CD4-positive, alpha-beta memory T cell (primary cell): ENCODE results near the gene ZSCAN10. TPM values are rescaled to one million over a fixed set of nuclear protein-coding genes. Genes with fewer than 3 reads are reported as not detected.

Source experiments
- CTCF ChIA-PET: fragments of 350-600 bp; sonication (Branson Sonifier 250); formaldehyde crosslinking; loops from one replicate; lab custom pipeline; 2021; ENCODE audit warnings: inconsistent platforms; ENCODE audit not compliant: partially characterized antibody; lab: Charles Lee
- POLR2A ChIA-PET: fragments of 350-600 bp; sonication (Branson Sonifier 250); formaldehyde crosslinking; loops from one replicate; lab custom pipeline; 2021; ENCODE audit not compliant: partially characterized antibody; lab: Charles Lee
- DNase-seq, 5 donors: peaks; one replicate each; pipeline versions ENCODE4 v3.0.0 to v3.0.0-alpha.2; 2020 to 2022; ENCODE audit warnings: mixed read lengths in 1 of 5
- H3K27ac ChIP-seq: one replicate; pipeline ENCODE4 v1.7.0; 2013; ENCODE audit warnings: low read depth, low read length
- H3K27me3 ChIP-seq: 2 replicates; pipeline ENCODE4 v1.7.0; 2013; ENCODE audit warnings: mild to moderate bottlenecking, low read length, moderate library complexity; ENCODE audit not compliant: insufficient read depth
- H3K36me3 ChIP-seq: 2 replicates; pipeline ENCODE4 v1.7.0; 2013; ENCODE audit warnings: mild to moderate bottlenecking, low read length, moderate library complexity; ENCODE audit not compliant: insufficient read depth
- H3K4me1 ChIP-seq: 2 replicates; pipeline ENCODE4 v1.7.0; 2013; ENCODE audit warnings: mild to moderate bottlenecking, low read length, moderate library complexity; ENCODE audit not compliant: insufficient read depth
- H3K4me3 ChIP-seq, 2 donors: one replicate each; pipeline ENCODE4 v1.7.0; 2013; ENCODE audit warnings: low read length in 2 of 2, mild to moderate bottlenecking in 1 of 2
- H3K9me3 ChIP-seq, 2 donors: one replicate each; pipeline ENCODE4 v1.7.0; 2013; ENCODE audit warnings: low read length in 2 of 2, control low read depth in 1 of 2; ENCODE audit not compliant: control insufficient read depth in 1 of 2
- H3K27ac Mint-ChIP-seq, 7 donors: one replicate each; pipeline ENCODE4 v1.8.0; 2020 to 2021; ENCODE audit warnings: mixed read lengths in 7 of 7, mild to moderate bottlenecking in 6 of 7, inconsistent platforms in 3 of 7, moderate library complexity in 3 of 7
- H3K27me3 Mint-ChIP-seq, 2 donors: one replicate each; pipeline ENCODE4 v1.8.0; 2020 to 2021; ENCODE audit warnings: mixed read lengths in 2 of 2
- H3K36me3 Mint-ChIP-seq, 2 donors: one replicate each; pipeline ENCODE4 v1.8.0; 2020 to 2021; ENCODE audit warnings: mixed read lengths in 2 of 2, inconsistent platforms in 1 of 2, mild to moderate bottlenecking in 1 of 2
- H3K4me1 Mint-ChIP-seq, 4 donors: one replicate each; pipeline ENCODE4 v1.8.0; 2020 to 2021; ENCODE audit warnings: mixed read lengths in 4 of 4, mild to moderate bottlenecking in 1 of 4
- H3K4me3 Mint-ChIP-seq, 8 donors: one replicate each; pipeline ENCODE4 v1.8.0; 2020 to 2021; ENCODE audit warnings: mixed read lengths in 8 of 8, mild to moderate bottlenecking in 7 of 8, moderate library complexity in 6 of 8, inconsistent platforms in 3 of 8
- H3K9me3 Mint-ChIP-seq, 8 donors: one replicate each; pipeline ENCODE4 v1.8.0; 2020 to 2021; ENCODE audit warnings: mixed read lengths in 8 of 8, mild to moderate bottlenecking in 5 of 8, inconsistent platforms in 3 of 8, moderate library complexity in 1 of 8
- intact Hi-C: fragments of 100-400 bp; cut with micrococcal nuclease; formaldehyde crosslinking; loops from one replicate; pipeline ENCODE4 v1.15.1; 2023
- polyA plus RNA-seq, 2 donors: library from polyadenylated mRNA; unstranded; fragments of 300-500 nt; fragmentation: Illumina TruSeq; gene quantifications; one replicate each; pipeline ENCODE4 v1.2.3, GENCODE V29; 2021
- total RNA-seq, 2 experiments: library from RNA; stranded (reverse); gene quantifications; one replicate each; pipeline ENCODE4 v1.2.3, GENCODE V29; 2021

ZSCAN10 gene
- total RNA-seq, result under 1 TPM in 1 of 2 experiments, not detected in 1; 0.15 TPM
- polyA plus RNA-seq, result not detected

DNA sequence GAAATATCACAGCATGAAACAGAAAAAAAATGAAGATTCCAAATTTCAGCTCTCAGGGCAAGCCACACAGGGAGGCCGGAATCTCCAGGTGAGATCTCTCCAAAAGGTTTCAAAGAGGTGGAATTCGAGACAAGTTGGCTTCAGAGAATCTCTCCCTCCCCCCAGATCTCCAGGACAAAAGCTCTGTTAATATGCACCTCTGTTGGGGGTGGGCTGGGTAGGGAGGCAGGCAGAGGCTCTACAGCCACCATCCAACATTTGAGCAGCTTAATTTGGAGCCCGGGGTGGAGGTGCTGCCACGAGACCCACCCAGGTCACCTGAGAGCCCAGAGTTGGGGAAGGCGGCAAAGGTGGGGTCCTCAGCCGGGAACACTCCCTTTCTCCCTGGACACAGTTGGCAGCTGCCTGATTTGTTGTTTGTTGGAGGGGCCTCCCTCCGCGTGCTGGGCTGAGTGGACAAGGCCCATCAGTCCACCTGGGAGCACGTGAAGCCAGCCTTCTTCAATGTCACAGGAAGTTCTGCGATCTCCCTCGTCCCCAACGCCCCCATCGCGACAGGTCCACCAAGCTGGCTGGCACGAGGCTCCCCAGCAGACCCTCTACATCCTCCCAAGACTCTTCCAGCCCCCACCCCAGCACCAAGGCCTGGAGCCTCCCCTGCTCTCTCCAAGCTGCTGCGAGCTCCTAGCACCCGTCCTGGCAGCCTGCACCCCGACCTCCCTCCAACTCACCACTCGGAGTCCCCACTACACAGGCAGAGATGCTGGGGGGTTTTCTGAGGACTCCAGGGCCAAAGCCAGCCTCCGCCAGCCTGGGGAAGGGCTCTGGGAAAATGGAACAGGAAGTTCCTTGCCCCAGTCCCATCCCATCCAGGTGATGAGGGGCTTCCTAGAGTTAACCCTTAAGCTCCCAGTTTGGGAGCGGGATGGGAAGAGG, at the start of gene ZSCAN10:
Gene ZSCAN10 (minus strand): TSS at position 836 of the 936 bp plus-strand sequence. CDS start 6,357 bp downstream, outside the sequence.
- peaks cover 25 to 72% (median 51%) of the 10 kb centered on the region in 4 donors for H3K4me1 Mint-ChIP-seq
- no peaks in the 10 kb centered on the region for H3K36me3 Mint-ChIP-seq
- Histone ChIP-seq H3K36me3 (no peaks in the 10 kb centered on the region), H3K27ac (peak within 1 kb of the TSS; percentile 33), H3K9me3 (no peaks in the 10 kb centered on the region), H3K4me1 (peaks cover 68% of the 10 kb centered on the region), H3K27me3 (no peaks in the 10 kb centered on the region), H3K4me3 (peak within 1 kb of the TSS; percentile 19 to 23)
- H3K4me3 Mint-ChIP-seq, result peak within 1 kb of the TSS; percentile 77 to 90 (median 86)
- intact Hi-C loops, result no loop called here
- H3K9me3 Mint-ChIP-seq, result no peaks in the 10 kb centered on the region
- H3K27ac Mint-ChIP-seq, result peak within 1 kb of the TSS; percentile 82 to 97 (median 93)
- no peak for DNase-seq
- H3K27me3 Mint-ChIP-seq, result no peaks in the 10 kb centered on the region
- ChIA-PET CTCF (interaction anchor here (1.1 to 17.8 kb wide), 9 partner anchors 10 to 71 kb away, joined by 3 to 376 read pairs (median 5); partner anchors contain the start of genes IL32 and ZNF213), POLR2A (interaction anchor here (0.7 to 12.6 kb wide), 15 partner anchors 18 to 67 kb away, joined by 3 to 146 read pairs (median 9); partner anchors contain the start of genes IL32 and ZNF213)

DNA sequence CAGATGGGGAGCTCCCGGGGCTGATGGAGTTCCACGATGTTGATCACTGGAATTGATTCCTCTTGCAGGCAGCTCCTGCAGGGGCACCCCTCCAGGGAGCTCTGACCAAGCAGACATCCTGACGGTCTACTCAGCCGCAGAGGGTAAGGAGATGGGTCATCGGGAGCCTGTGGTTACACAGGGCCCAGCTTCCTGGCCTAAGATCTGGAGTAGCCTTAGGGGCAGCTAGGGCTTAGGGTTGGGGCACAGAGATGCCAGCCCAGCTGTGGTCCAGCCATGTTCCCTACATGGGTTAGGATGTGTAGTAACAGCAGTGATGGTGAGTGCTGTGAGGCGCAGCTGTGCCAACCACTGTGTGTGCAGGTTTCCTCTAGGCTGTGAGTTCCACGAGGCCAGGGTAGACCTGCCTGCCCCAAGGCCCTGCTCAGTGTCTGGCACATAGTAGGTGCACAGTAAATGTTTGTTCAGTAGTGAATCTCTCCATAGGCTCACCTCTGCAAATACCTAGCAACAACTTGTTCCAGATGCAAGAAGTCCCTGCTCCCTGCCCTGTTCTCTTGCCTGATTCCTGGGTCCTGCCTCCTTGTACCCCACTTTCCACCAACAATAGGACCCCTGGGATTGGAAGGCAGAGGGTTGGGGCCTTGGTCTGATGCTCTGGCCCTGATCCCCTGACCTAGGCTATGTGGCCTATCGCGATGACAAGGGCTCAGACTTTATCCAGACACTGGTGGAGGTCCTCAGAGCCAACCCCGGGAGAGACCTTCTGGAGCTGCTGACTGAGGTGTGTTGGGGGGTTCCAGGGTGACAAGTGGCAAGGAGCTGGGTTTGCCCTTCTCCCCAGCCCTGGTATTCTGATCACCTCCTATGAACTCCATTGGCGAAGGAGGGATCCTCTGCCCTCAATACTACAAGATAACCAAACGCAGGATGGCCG, 49.4 kb upstream of the ZSCAN10 start:
- Histone ChIP-seq H3K4me3 (no peak overlapping the region), H3K27me3 (no peaks in the 10 kb centered on the region), H3K4me1 (peaks cover 27% of the 10 kb centered on the region), H3K27ac (no peak overlapping the region), H3K9me3 (no peaks in the 10 kb centered on the region), H3K36me3 (no peaks in the 10 kb centered on the region)
- peaks cover 0 to 23% of the 10 kb centered on the region in 2 donors for H3K36me3 Mint-ChIP-seq
- ChIA-PET POLR2A (interaction anchor here (0.9 to 6.5 kb wide), 7 partner anchors 11 to 126 kb away, joined by 3 to 123 read pairs (median 8); partner anchors contain the start of genes HCFC1R1 and ZNF213), CTCF (interaction anchor here (0.9 to 4.5 kb wide), 13 partner anchors 8 to 117 kb away, joined by 3 to 44 read pairs (median 4); no protein-coding TSS in a partner anchor)
- H3K4me3 Mint-ChIP-seq, result peak overlapping the region; percentile 38 to 90 (median 76)
- no peak for DNase-seq
- intact Hi-C loops, result no loop called here
- H3K9me3 Mint-ChIP-seq, result peaks cover 0 to 21% (median 9%) of the 10 kb centered on the region in 8 donors
- peaks cover 3 to 8% of the 10 kb centered on the region in 2 donors for H3K27me3 Mint-ChIP-seq
- H3K27ac Mint-ChIP-seq, result peak overlapping the region in 3 of 7 donors; percentile 37 to 100 (median 59)
- peaks cover 21 to 40% (median 25%) of the 10 kb centered on the region in 4 donors for H3K4me1 Mint-ChIP-seq

DNA sequence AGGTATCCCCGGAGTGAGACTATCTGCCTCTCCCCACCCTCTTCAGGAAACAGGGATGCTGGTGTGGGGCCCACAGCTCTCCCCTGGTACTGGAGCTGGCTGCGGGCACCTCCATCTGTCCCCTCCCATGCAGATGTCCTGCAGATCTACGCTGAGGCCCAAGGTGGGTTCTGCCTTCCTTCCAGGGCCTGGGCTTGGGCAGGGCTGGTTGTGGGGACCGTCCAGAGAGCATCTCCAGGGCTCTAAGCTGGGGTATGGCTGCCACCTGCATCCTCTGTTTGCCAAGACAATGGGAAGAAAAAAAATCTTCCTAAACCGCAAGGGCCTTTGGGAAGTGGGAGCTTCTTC, 48.6 kb upstream of the ZSCAN10 start:
- POLR2A ChIA-PET, result interaction anchor here (0.6 to 6.5 kb wide), 4 partner anchors 11 to 1443 kb away, joined by 3 to 123 read pairs (median 35); partner anchors contain the start of gene ZNF213
- peaks cover 0 to 18% (median 7%) of the 10 kb centered on the region in 8 donors for H3K9me3 Mint-ChIP-seq
- H3K27me3 ChIP-seq, result no peaks in the 10 kb centered on the region
- no peak overlapping the region for H3K4me3 ChIP-seq
- peaks cover 27% of the 10 kb centered on the region for H3K4me1 ChIP-seq
- H3K27ac ChIP-seq, result no peak overlapping the region
- H3K4me3 Mint-ChIP-seq, result no peak overlapping the region
- H3K27me3 Mint-ChIP-seq, result peaks cover 3 to 8% of the 10 kb centered on the region in 2 donors
- no peaks in the 10 kb centered on the region for H3K9me3 ChIP-seq
- H3K27ac Mint-ChIP-seq, result peak overlapping the region in 1 of 7 donors; percentile 4
- H3K4me1 Mint-ChIP-seq, result peaks cover 19 to 37% (median 23%) of the 10 kb centered on the region in 4 donors
- H3K36me3 ChIP-seq, result no peaks in the 10 kb centered on the region
- no peak for DNase-seq
- CTCF ChIA-PET, result interaction anchor here (0.9 to 4.5 kb wide), 8 partner anchors 11 to 116 kb away, joined by 3 to 44 read pairs (median 4); no protein-coding TSS in a partner anchor
- intact Hi-C loops, result no loop called here
- peaks cover 0 to 20% of the 10 kb centered on the region in 2 donors for H3K36me3 Mint-ChIP-seq

DNA sequence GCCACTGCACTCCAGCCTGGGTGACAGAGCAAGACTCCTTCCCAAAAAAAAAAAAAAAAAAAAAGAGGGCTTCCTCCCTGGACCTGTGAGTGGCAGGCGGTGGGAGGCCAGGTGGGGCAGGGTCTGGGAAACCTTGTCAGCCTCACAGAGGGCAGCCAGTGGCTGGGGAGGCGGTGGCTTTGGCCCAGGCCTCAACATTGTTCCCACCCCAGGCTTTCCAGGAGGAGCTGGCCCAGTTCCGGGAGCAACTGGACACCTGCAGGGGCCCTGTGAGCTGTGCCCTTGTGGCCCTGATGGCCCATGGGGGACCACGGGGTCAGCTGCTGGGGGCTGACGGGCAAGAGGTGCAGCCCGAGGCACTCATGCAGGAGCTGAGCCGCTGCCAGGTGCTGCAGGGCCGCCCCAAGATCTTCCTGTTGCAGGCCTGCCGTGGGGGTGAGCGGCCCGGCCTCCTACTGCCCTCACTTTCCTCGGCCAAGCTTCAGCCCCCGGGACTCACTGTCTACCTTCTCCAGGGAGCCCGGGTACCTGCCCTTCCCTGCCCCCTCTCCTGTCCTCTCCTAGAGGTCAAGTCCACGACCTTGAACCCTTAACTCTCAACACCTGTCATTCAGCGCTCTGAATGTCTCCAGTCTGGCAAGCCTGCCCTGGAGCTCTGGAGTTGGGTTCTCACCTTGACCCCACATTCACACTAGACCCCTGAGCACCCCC, 48.1 kb upstream of the ZSCAN10 start:
- H3K36me3 ChIP-seq, result peaks cover 5% of the 10 kb centered on the region
- H3K27me3 ChIP-seq, result no peaks in the 10 kb centered on the region
- H3K9me3 ChIP-seq, result no peaks in the 10 kb centered on the region
- no peak overlapping the region for H3K27ac ChIP-seq
- H3K4me1 ChIP-seq, result peaks cover 22% of the 10 kb centered on the region
- H3K27me3 Mint-ChIP-seq, result peaks cover 0 to 5% of the 10 kb centered on the region in 2 donors
- H3K9me3 Mint-ChIP-seq, result peaks cover 0 to 13% (median 1%) of the 10 kb centered on the region in 8 donors
- CTCF ChIA-PET, result interaction anchor here (0.7 to 4.5 kb wide), 9 partner anchors 11 to 115 kb away, joined by 3 to 44 read pairs (median 4); no protein-coding TSS in a partner anchor
- peaks cover 5 to 20% of the 10 kb centered on the region in 2 donors for H3K36me3 Mint-ChIP-seq
- intact Hi-C loops, result no loop called here
- no peak overlapping the region for H3K27ac Mint-ChIP-seq
- POLR2A ChIA-PET, result interaction anchor here (0.6 to 6.5 kb wide), 5 partner anchors 11 to 1442 kb away, joined by 3 to 123 read pairs (median 3); partner anchors contain the start of gene ZNF213
- peaks cover 17 to 32% (median 21%) of the 10 kb centered on the region in 4 donors for H3K4me1 Mint-ChIP-seq
- no peak overlapping the region for H3K4me3 Mint-ChIP-seq
- no peak overlapping the region for H3K4me3 ChIP-seq
- no peak for DNase-seq

DNA sequence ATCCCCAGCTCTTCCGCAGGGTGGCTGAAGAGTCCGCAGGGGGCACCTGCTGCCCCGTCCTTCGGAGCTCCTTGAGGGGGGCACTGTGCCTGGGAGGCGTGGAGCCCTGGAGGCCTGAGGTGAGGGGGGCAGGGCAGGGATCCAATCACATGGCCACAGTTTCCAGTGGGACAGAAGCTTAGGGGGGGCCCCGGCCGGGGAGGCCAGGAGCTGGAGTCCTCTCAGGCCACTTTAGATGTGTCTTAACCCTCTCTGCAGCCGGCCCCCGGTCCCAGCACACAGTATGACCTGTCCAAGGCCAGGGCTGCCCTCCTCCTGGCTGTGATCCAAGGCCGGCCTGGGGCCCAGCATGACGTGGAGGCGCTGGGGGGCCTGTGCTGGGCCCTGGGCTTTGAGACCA, 46.6 kb upstream of the ZSCAN10 start:
- Mint-ChIP-seq H3K27me3 (peaks cover 0 to 3% of the 10 kb centered on the region in 2 donors), H3K27ac (no peak overlapping the region), H3K4me1 (peaks cover 9 to 18% (median 14%) of the 10 kb centered on the region in 4 donors), H3K4me3 (no peak overlapping the region), H3K9me3 (peaks cover 0 to 4% (median 0%) of the 10 kb centered on the region in 8 donors), H3K36me3 (peaks cover 7 to 19% of the 10 kb centered on the region in 2 donors)
- Histone ChIP-seq H3K4me3 (no peak overlapping the region), H3K9me3 (no peaks in the 10 kb centered on the region), H3K27me3 (no peaks in the 10 kb centered on the region), H3K4me1 (peaks cover 13% of the 10 kb centered on the region), H3K36me3 (peaks cover 7% of the 10 kb centered on the region), H3K27ac (no peak overlapping the region)
- intact Hi-C loops, result no loop called here
- ChIA-PET CTCF (interaction anchor here (0.5 to 1.4 kb wide), 4 partner anchors 13 to 28 kb away, joined by 3 to 4 read pairs (median 3); no protein-coding TSS in a partner anchor), POLR2A (interaction anchor here (1.1 to 1.2 kb wide), 2 partner anchors 13 to 14 kb away, joined by 3 read pairs; no protein-coding TSS in a partner anchor)
- no peak for DNase-seq
